ENCODE measurements around the gene DNAH2. TPM values are rescaled to one million over a fixed set of nuclear protein-coding genes. Genes with fewer than 3 reads are reported as not detected.

Gene DNAH2
- total and polyA plus RNA-seq, 9 of the 15 experiments (the other 6 are each of a cell fraction or from before 2014, with no cell fraction given) = 0.03 TPM; not detected in 8

DNA sequence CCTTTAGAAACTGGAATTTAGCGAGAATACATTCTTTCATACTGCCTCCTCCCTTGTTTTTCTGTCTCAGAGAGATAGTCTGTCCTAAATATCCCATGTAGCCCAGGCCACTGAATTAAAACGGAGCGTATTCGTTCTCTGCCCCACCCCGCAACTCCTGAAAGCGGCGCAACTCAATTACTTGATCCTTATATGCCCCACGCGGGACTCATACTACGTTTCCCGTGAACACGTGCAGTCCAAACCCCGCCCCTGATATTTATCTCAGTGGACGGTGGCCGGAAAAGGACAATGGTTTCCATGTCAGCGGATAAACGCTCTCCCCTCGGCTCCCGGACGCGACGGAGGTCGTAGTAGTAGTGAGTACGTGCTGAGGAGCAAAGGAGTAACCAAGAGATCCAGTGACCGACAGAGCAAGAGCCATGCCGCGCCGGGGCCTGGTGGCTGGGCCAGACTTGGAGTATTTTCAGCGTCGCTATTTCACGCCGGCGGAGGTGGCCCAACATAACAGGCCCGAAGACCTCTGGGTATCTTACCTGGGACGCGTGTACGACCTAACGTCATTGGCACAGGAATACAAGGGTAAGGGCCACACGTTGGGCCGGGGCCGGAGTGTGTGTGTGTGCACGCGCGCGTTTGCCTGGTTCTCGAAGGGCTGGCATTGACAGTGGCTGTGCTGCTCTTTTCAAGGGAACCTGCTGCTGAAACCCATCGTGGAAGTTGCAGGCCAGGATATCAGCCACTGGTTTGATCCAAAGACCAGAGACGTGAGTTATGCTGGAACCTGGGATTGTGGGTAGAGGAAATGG lies 140.4 kb downstream of the DNAH2 start, which contains the start of gene CYB5D1 (continued):
- TF ChIP-seq, protein P1, sequence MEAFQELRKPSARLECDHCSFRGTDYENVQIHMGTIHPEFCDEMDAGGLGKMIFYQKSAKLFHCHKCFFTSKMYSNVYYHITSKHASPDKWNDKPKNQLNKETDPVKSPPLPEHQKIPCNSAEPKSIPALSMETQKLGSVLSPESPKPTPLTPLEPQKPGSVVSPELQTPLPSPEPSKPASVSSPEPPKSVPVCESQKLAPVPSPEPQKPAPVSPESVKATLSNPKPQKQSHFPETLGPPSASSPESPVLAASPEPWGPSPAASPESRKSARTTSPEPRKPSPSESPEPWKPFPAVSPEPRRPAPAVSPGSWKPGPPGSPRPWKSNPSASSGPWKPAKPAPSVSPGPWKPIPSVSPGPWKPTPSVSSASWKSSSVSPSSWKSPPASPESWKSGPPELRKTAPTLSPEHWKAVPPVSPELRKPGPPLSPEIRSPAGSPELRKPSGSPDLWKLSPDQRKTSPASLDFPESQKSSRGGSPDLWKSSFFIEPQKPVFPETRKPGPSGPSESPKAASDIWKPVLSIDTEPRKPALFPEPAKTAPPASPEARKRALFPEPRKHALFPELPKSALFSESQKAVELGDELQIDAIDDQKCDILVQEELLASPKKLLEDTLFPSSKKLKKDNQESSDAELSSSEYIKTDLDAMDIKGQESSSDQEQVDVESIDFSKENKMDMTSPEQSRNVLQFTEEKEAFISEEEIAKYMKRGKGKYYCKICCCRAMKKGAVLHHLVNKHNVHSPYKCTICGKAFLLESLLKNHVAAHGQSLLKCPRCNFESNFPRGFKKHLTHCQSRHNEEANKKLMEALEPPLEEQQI (IDR thresholded peaks at IDR 0.05) = no peak
- TF ChIP-seq CBX2 (IDR thresholded peaks at IDR 0.05; ENCODE audit: insufficient read depth, low read length, poor library complexity, severe bottlenecking) (no peak), HDGF (IDR thresholded peaks at IDR 0.05) (no peak), TSC22D4 (tag; IDR thresholded peaks at IDR 0.05) (no peak), KLF16 (IDR thresholded peaks at IDR 0.05) (peak; percentile 63; the same call in 1 of the 2 replicates), RNF2 (IDR thresholded peaks at IDR 0.05) (no peak), ELF1 (tag; IDR thresholded peaks at IDR 0.05) (peak; percentile 49; the same call in 1 of the 2 replicates), TOE1 (IDR thresholded peaks at IDR 0.05; ENCODE audit: borderline replicate concordance) (peak; percentile 85), TOE1 (CRISPR knock-in tag; IDR thresholded peaks at IDR 0.05; ENCODE audit: borderline replicate concordance, low read depth) (no peak), TAL1 (IDR thresholded peaks at IDR 0.05) (no peak), CBFB (CRISPR knock-in tag; IDR thresholded peaks at IDR 0.05) (0 out of 2 replicates have a peak, but pooled peaks have one; percentile 50), ZNF583 (CRISPR knock-in tag; IDR thresholded peaks at IDR 0.05) (no peak), MTA1 (IDR thresholded peaks at IDR 0.05; ENCODE audit: borderline replicate concordance) (no peak), CBX5 (IDR thresholded peaks at IDR 0.05; ENCODE audit: borderline replicate concordance, low read depth) (no peak), ATF6 (CRISPR knock-in tag; IDR thresholded peaks at IDR 0.05) (no peak; the same call in 1 of the 2 replicates)
- TF ChIP-seq, protein P2, sequence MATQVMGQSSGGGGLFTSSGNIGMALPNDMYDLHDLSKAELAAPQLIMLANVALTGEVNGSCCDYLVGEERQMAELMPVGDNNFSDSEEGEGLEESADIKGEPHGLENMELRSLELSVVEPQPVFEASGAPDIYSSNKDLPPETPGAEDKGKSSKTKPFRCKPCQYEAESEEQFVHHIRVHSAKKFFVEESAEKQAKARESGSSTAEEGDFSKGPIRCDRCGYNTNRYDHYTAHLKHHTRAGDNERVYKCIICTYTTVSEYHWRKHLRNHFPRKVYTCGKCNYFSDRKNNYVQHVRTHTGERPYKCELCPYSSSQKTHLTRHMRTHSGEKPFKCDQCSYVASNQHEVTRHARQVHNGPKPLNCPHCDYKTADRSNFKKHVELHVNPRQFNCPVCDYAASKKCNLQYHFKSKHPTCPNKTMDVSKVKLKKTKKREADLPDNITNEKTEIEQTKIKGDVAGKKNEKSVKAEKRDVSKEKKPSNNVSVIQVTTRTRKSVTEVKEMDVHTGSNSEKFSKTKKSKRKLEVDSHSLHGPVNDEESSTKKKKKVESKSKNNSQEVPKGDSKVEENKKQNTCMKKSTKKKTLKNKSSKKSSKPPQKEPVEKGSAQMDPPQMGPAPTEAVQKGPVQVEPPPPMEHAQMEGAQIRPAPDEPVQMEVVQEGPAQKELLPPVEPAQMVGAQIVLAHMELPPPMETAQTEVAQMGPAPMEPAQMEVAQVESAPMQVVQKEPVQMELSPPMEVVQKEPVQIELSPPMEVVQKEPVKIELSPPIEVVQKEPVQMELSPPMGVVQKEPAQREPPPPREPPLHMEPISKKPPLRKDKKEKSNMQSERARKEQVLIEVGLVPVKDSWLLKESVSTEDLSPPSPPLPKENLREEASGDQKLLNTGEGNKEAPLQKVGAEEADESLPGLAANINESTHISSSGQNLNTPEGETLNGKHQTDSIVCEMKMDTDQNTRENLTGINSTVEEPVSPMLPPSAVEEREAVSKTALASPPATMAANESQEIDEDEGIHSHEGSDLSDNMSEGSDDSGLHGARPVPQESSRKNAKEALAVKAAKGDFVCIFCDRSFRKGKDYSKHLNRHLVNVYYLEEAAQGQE (IDR thresholded peaks at IDR 0.05; ENCODE audit: borderline replicate concordance) = no peak; the same call in 1 of the 2 replicates
- TF ChIP-seq, protein P2 (CRISPR knock-in tag; IDR thresholded peaks at IDR 0.05; ENCODE audit: low read depth) = no peak

All from K562 (cell line).